Mucosa of descending colon (tissue), 3 donors: ENCODE measurements around the gene CCDC148. TPM values are rescaled to one million over a fixed set of nuclear protein-coding genes. Genes with fewer than 3 reads are reported as not detected.

Source experiments
- ATAC-seq: fragments of 200-7000 bp; cut with Tn5 transposase; one replicate; pipeline ENCODE4 v1.9.1; 2020; ENCODE audit warnings: mild to moderate bottlenecking, moderate library complexity
- DNase-seq, 3 donors: peaks; one replicate each; pipeline ENCODE4 v3.0.0-alpha.2; 2020
- H3K36me3 ChIP-seq: fragments of 200-600 bp; one replicate; pipeline ENCODE4 v1.8.0; 2021; ENCODE audit warnings: low read depth, mild to moderate bottlenecking
- H3K4me1 ChIP-seq: fragments of 200-600 bp; one replicate; pipeline ENCODE4 v1.8.0; 2021; ENCODE audit warnings: low read depth, mild to moderate bottlenecking
- H3K4me3 ChIP-seq: fragments of 200-600 bp; one replicate; pipeline ENCODE4 v1.8.0; 2021; ENCODE audit warnings: mild to moderate bottlenecking
- H3K9me3 ChIP-seq: fragments of 200-600 bp; one replicate; pipeline ENCODE4 v1.8.0; 2021; ENCODE audit warnings: mild to moderate bottlenecking
- intact Hi-C, 2 donors: fragments of 100-400 bp; cut with DNase I in 1 of 2; cut with micrococcal nuclease in 1 of 2; formaldehyde crosslinking; loops; one replicate each; pipeline versions ENCODE4 v1.11.0 to v1.11.1; 2022; cut with DNase I, micrococcal nuclease
- total RNA-seq, 3 donors: library from RNA; stranded (reverse); fragmentation: NEBNext Ultra II Directional in 2 of 3; extraction: Animal tissue kit (Norgen Biotek cat#: 25700) in 2 of 3; gene quantifications; one replicate each; pipeline versions ENCODE4 v1.2.1 to v1.2.4, GENCODE V29; 2021 to 2023
- TF ChIP-seq, protein P1 (sequence below): fragments of 200-600 bp; IDR thresholded peaks from one replicate; pipeline ENCODE4 v1.8.0; 2022; ENCODE audit warnings: antibody characterized with exemption, mild to moderate bottlenecking
- donor health status: DM: no; HTN: no; CAD: no; lungs with moderate emphysema.
- donor health status: DM: no; HTN: no; CAD: no.
- donor health status: DM: no; HTN: yes; CAD: no.

Gene CCDC148
- total RNA-seq, 3 donors from 2014 or later, result 0.20 to 0.38 TPM; not detected in 1

DNA sequence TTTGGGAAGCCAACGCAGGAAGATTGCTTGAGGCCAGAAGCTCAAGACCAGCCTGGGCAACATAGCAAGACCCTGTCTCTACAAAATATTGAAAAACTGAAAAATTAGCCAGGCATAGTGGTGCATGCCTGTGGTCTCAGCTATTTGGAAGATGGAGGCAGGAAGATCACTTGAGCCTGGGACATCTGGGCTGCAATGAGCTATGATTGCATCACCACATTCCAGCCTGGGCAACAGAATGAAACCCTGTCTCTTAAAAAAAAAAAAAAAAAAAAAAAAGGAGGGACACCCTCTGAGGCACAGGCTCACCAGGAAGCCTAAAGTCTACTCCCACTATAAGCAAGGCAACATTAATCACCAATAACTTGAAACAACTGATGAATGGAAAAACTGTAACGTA lies 151.1 kb downstream of the CCDC148 start:
- ATAC-seq (no peak), DNase-seq (no peak)
- Histone ChIP-seq H3K4me1 (no peaks in the 10 kb centered on the region), H3K9me3 (no peaks in the 10 kb centered on the region), H3K4me3 (no peak overlapping the region), H3K36me3 (no peaks in the 10 kb centered on the region)
- TF ChIP-seq, protein P1, sequence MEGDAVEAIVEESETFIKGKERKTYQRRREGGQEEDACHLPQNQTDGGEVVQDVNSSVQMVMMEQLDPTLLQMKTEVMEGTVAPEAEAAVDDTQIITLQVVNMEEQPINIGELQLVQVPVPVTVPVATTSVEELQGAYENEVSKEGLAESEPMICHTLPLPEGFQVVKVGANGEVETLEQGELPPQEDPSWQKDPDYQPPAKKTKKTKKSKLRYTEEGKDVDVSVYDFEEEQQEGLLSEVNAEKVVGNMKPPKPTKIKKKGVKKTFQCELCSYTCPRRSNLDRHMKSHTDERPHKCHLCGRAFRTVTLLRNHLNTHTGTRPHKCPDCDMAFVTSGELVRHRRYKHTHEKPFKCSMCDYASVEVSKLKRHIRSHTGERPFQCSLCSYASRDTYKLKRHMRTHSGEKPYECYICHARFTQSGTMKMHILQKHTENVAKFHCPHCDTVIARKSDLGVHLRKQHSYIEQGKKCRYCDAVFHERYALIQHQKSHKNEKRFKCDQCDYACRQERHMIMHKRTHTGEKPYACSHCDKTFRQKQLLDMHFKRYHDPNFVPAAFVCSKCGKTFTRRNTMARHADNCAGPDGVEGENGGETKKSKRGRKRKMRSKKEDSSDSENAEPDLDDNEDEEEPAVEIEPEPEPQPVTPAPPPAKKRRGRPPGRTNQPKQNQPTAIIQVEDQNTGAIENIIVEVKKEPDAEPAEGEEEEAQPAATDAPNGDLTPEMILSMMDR, result no peak
- intact Hi-C loops, result no loop called here

- intact Hi-C loops, result no loop called here
- Histone ChIP-seq H3K36me3 (no peaks in the 10 kb centered on the region), H3K4me1 (no peaks in the 10 kb centered on the region), H3K4me3 (no peak overlapping the region), H3K9me3 (no peaks in the 10 kb centered on the region)
- ATAC-seq, result no peak
- TF ChIP-seq, protein P1, result no peak
- DNase-seq, result no peak
Observed at GRCh38 chr2:158300394-158300793, 156.2 kb downstream of the CCDC148 start.

- TF ChIP-seq, protein P1, result no peak
- Histone ChIP-seq H3K4me3 (no peak overlapping the region), H3K9me3 (no peaks in the 10 kb centered on the region), H3K4me1 (no peaks in the 10 kb centered on the region), H3K36me3 (no peaks in the 10 kb centered on the region)
- no peak for DNase-seq
- intact Hi-C loops, result no loop called here
- no peak for ATAC-seq
Observed at GRCh38 chr2:158297606-158298005, 158.9 kb downstream of the CCDC148 start.

- TF ChIP-seq, protein P1, result no peak
- ATAC-seq (no peak), DNase-seq (no peak)
- Histone ChIP-seq H3K36me3 (no peaks in the 10 kb centered on the region), H3K4me3 (no peak overlapping the region), H3K9me3 (no peaks in the 10 kb centered on the region), H3K4me1 (no peaks in the 10 kb centered on the region)
- intact Hi-C loops, result no loop called here
Observed at GRCh38 chr2:158297120-158297519, 159.4 kb downstream of the CCDC148 start.

DNA sequence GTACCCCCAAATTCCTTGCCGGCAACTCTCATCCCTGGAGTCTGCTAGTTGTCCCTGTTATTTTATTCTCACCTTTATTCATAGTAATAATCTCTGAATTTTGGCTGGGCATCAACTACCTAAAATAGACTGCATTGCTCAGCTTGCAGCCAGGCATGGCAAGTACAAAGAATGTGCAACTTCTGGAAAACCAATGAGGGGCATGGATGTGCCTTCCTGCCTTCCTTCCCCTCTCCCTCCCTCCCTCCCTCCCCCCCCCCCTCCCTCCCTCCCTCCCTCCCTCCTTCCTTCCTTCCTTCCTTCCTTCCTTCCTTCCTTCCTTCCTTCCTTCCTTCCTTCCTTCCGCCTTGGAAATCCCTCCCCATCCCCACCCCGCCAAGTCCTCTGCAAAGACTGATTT lies 162.8 kb downstream of the CCDC148 start:
- DNase-seq (no peak), ATAC-seq (no peak)
- Histone ChIP-seq H3K36me3 (no peaks in the 10 kb centered on the region), H3K4me3 (no peak overlapping the region), H3K4me1 (no peaks in the 10 kb centered on the region), H3K9me3 (no peaks in the 10 kb centered on the region)
- intact Hi-C loops, result no loop called here
- TF ChIP-seq, protein P1, result no peak

GRCh38 chr2:158291544-158292180 lies 164.9 kb downstream of the CCDC148 start:
- no peak for DNase-seq

More at GRCh38 chr2:158291544-158292180, 164.9 kb downstream of the CCDC148 start:
- Histone ChIP-seq H3K4me1 (no peaks in the 10 kb centered on the region), H3K4me3 (no peak overlapping the region), H3K36me3 (no peaks in the 10 kb centered on the region), H3K9me3 (no peaks in the 10 kb centered on the region)
- TF ChIP-seq, protein P1, result no peak
- intact Hi-C loops, result no loop called here
- no peak for ATAC-seq
